BE2C (cell line): Measurements from ENCODE around the gene GRAMD4.

ENCODE experiments used
- DNase-seq: peaks from one replicate; pipeline ENCODE4 v3.0.0-alpha.2; 2020
- H3K27me3 ChIP-seq: fragments of 250-450 bp; sonication (Bioruptor Pico); 2 replicates; pipeline ENCODE4 v1.5.1; 2020; ENCODE audit warnings: mild to moderate bottlenecking
- H3K36me3 ChIP-seq: fragments of 250-450 bp; sonication (Bioruptor Pico); 2 replicates; pipeline ENCODE4 v1.5.1; 2020; ENCODE audit warnings: mild to moderate bottlenecking
- H3K4me1 ChIP-seq: fragments of 250-450 bp; sonication (Bioruptor Pico); 2 replicates; pipeline ENCODE4 v1.5.1; 2020
- H3K4me3 ChIP-seq: 2 replicates; pipeline ENCODE4 v1.5.1; 2011; ENCODE audit warnings: low read depth, low read length
- H3K9me3 ChIP-seq: fragments of 250-450 bp; sonication (Bioruptor Pico); 2 replicates; pipeline ENCODE4 v1.5.1; 2020
- CTCF ChIP-seq: IDR thresholded peaks from 2 replicates; pipeline ENCODE4 v1.5.1; 2012; ENCODE audit warnings: mild to moderate bottlenecking, low read depth, low read length

The GRAMD4 gene

GRCh38 chr22:46656856-46657654 is 36.9 kb downstream of the GRAMD4 start:
- no peak for TF ChIP-seq CTCF
- no peaks in the 10 kb centered on the region for H3K27me3 ChIP-seq
- DNase-seq: no peak
- no peak overlapping the region for H3K4me3 ChIP-seq
- peaks cover 15% of the 10 kb centered on the region for H3K4me1 ChIP-seq
- H3K36me3 ChIP-seq: peaks cover 9% of the 10 kb centered on the region
- H3K9me3 ChIP-seq: no peaks in the 10 kb centered on the region

- peaks cover 13% of the 10 kb centered on the region for H3K36me3 ChIP-seq
- H3K9me3 ChIP-seq: no peaks in the 10 kb centered on the region
- DNase-seq: no peak
- no peak overlapping the region for H3K4me3 ChIP-seq
- TF ChIP-seq CTCF: no peak
- H3K4me1 ChIP-seq: peaks cover 21% of the 10 kb centered on the region
- H3K27me3 ChIP-seq: no peaks in the 10 kb centered on the region
Measured at GRCh38 chr22:46657655-46657953, 37.4 kb downstream of the GRAMD4 start.

GRCh38 chr22:46657996-46658947 is 38.1 kb downstream of the GRAMD4 start:
- no peak for DNase-seq
- no peaks in the 10 kb centered on the region for H3K9me3 ChIP-seq
- H3K4me1 ChIP-seq: peaks cover 25% of the 10 kb centered on the region
- no peaks in the 10 kb centered on the region for H3K27me3 ChIP-seq
- TF ChIP-seq CTCF: no peak
- H3K36me3 ChIP-seq: peaks cover 15% of the 10 kb centered on the region
- H3K4me3 ChIP-seq: no peak overlapping the region

- no peaks in the 10 kb centered on the region for H3K9me3 ChIP-seq
- DNase-seq: no peak
- peaks cover 25% of the 10 kb centered on the region for H3K4me1 ChIP-seq
- H3K36me3 ChIP-seq: peaks cover 25% of the 10 kb centered on the region
- TF ChIP-seq CTCF: no peak
- no peak overlapping the region for H3K4me3 ChIP-seq
- no peaks in the 10 kb centered on the region for H3K27me3 ChIP-seq
Measured at GRCh38 chr22:46659059-46659790, 39.0 kb downstream of the GRAMD4 start.

GRCh38 chr22:46659791-46660186 is 39.6 kb downstream of the GRAMD4 start:
- Histone ChIP-seq H3K4me1 (peaks cover 25% of the 10 kb centered on the region), H3K9me3 (no peaks in the 10 kb centered on the region), H3K27me3 (no peaks in the 10 kb centered on the region), H3K4me3 (no peak overlapping the region), H3K36me3 (peaks cover 30% of the 10 kb centered on the region)
- no peak for DNase-seq
- no peak for TF ChIP-seq CTCF
